ENCODE data around the gene EID3. TPM values are rescaled to one million over a fixed set of nuclear protein-coding genes. Genes with fewer than 3 reads are reported as not detected.

The EID3 gene
- polyA plus RNA-seq, 4 donors, result 4.0 to 5.3 (median 4.8) TPM

GRCh38 chr12:104333692-104334255 lies 30.2 kb downstream of the EID3 start:
- no peak for DNase-seq (ENCODE audit: low read depth in 4 of 4, low spot score in 2 of 4)

DNA sequence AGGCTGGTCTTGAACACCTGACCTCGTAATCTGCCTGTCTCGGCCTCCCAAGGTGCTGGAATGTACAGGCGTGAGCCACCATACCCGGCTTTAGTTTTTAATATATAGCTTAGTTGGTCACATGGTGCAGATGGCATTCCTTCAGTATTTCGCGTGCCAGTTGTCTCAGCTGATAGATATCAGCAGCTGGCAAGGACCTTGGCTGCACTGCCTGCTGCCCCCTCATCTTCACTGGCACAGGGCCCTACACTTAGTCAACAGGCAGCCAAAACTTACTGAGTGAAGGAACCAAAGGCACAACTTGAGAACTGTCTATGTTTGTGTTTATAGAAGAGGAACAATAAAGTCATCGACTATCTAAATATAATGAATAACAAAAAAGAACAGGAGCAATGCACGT lies 31.0 kb downstream of the EID3 start:
- DNase-seq (ENCODE audit: low read depth in 4 of 4, low spot score in 2 of 4), result no peak

DNA sequence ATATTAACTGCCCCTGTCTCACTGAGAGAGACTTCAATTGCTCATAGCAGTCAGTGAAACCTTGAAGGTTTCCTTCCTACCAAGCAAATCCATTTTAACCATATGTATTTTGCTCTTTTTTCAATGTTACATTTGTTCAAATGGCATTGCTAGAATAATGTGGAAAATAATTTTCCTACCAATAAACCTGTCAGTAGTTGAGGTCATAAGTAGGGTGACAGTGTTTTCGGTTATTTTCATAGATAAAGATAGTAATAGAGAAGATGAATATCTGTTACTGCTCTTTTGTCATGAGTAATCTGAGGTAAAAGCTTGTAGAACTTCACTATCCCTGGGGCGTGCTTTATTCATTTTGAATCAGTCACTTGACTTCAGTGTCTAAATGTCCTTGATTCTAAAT lies 32.6 kb downstream of the EID3 start:
- no peak for DNase-seq (ENCODE audit: low read depth in 4 of 4, low spot score in 2 of 4)

- DNase-seq (ENCODE audit: low read depth in 4 of 4, low spot score in 2 of 4), result no peak
These were observed 33.6 kb downstream of the EID3 start for GRCh38 chr12:104337030-104337558.

DNA sequence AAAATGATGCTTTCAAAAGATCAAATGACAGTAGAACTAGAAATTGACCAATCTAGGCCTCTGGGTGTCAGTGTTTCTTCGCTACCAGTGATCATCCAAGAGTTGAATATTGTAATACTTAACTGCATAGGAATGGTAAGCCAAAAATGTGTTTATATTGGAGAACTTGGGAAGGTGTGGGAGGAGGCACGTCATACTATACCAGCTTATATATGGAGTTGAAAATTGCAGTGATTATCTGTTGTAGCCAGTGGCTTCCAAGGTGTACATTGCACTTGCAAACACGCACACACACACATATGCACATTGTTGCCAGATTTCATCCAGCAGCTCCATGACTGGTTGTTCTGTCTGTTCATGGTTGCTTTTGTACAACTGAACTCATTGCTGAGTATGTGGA lies 36.1 kb downstream of the EID3 start:
- DNase-seq (ENCODE audit: low read depth in 4 of 4, low spot score in 2 of 4), result no peak

GRCh38 chr12:104340177-104340576 lies 36.6 kb downstream of the EID3 start:
- DNase-seq (ENCODE audit: low read depth in 4 of 4, low spot score in 2 of 4), result no peak

GRCh38 chr12:104340925-104341611 lies 37.5 kb downstream of the EID3 start:
- DNase-seq (ENCODE audit: low read depth in 4 of 4, low spot score in 2 of 4), result no peak

DNA sequence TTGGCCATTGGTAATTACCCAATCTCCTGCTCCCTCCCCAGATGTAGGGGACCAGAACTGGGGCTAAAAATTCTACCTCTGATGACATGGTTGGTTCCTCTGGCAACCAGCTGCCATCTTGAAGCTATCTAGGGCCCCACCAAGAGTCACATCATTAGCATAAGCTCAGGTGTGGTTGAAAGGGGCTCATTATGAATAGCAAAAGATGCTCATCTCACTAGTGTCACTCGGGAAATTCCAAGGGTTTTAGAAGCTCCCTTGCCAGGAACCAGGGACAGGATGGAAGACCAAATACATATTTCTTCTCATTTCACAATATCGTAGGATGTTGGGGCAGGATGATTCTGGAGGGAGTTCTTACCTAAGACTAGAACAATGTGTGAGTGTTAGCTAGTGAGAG lies 38.6 kb downstream of the EID3 start:
- no peak for DNase-seq (ENCODE audit: low read depth in 4 of 4, low spot score in 2 of 4)

DNA sequence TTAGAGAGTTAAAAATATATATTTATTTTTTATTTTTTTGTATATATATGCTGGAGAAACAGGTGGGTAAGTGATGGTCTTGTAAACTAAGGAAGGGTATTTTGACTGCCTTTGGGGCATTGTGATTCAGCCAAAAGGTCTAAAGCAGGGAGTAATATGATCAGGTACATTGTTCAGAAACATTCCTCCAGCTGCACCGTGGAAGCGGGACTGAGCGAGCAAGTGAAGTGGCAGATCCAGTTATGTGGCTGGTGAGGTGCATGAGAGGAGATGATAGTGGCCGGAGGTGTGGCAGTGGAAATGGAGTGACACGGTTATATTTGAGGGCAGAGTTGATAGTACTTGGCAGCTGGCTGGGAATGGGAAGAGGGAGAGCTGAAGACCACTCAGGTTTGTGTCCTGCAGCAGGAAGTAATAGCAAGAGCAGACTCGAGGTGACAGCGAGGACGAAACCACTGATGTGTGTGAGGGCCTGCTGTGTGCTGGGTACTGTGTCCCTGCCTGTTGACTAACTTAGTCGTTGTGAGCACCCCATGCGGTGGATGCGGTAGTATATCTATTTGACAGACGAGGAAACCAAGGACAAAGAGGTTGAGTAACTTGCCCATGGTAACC lies 39.2 kb downstream of the EID3 start:
- DNase-seq (ENCODE audit: low read depth in 4 of 4, low spot score in 2 of 4), result no peak

GRCh38 chr12:104344682-104345081 lies 41.1 kb downstream of the EID3 start:
- no peak for DNase-seq (ENCODE audit: low read depth in 4 of 4, low spot score in 2 of 4)

GRCh38 chr12:104345234-104346066 lies 41.9 kb downstream of the EID3 start:
- no peak for DNase-seq (ENCODE audit: low read depth in 4 of 4, low spot score in 2 of 4)

DNA sequence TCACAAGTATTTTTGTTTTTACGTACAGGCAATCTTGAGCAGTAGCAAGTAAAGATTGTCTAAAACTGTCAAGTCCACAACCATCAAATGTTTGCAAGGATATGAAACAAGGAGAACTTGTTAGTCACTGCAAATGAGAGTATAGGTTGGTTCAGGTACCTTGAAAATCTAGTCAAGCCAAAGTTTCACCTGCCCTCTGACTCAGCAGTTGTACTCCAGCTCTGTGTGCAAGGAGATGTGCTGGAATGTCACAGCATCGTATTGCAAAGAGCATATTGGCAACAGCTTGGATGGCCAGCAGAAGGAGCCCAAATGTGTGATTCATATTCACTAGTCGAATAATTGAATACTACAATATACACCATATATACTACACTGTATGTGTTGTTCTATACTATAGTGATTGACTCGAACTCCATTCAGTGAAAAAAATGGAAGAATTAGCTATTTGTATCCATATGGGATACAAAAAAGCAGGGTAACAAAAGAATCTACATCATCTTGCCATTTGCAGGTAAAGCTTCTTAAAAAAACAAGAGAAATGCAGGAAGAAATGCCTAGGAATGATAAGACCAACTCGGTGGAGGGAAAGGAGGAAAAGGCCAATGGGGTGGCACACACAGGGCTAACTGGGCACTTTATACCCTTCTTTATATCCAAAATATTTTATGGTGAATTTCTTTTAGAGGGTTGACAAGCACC lies 44.0 kb downstream of the EID3 start:
- no peak for DNase-seq (ENCODE audit: low read depth in 4 of 4, low spot score in 2 of 4)

- no peak for DNase-seq (ENCODE audit: low read depth in 4 of 4, low spot score in 2 of 4)
These were observed 44.9 kb downstream of the EID3 start for GRCh38 chr12:104348283-104348993.

- no peak for DNase-seq (ENCODE audit: low read depth in 4 of 4, low spot score in 2 of 4)
These were observed 45.5 kb downstream of the EID3 start for GRCh38 chr12:104348994-104349494.

DNA sequence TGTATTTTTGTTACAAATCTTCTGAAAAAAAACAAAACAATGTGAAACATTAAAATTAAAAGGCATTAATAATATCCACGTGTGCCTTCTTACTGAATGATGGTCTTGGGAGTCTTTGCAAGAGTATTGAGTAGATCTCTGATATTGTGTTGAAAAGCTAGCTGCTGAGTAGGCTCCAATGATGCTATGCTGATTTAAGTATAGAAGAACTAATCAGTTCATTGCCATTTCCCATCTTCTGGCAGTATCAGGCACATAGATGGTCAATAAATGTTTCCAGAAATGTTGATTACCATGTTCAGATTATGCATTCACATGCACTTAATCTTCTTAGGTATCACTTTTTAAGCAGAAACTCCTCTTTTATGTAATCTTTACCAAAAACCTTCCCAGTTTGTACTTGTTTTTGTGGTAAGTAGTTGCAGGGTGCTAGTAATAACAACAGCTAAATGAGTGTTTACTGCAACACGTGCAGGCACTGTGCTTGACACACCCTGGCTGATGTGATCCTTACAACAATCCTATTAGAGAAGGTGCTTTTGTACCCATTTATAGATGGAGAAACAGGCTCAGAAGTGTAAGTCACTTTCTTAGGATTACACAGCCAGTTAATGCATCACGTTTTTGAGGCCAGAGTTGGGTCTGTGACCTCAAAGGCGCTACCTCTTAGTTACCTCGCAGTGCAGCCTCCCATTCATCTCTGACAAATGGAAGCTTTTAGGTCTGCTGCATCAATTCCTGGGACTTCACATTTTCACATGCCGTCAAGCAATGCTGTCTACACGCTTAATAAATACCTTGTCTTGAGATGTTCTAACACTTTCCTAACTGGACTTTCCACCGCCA lies 46.9 kb downstream of the EID3 start:
- DNase-seq (ENCODE audit: low read depth in 4 of 4, low spot score in 2 of 4), result no peak

DNA sequence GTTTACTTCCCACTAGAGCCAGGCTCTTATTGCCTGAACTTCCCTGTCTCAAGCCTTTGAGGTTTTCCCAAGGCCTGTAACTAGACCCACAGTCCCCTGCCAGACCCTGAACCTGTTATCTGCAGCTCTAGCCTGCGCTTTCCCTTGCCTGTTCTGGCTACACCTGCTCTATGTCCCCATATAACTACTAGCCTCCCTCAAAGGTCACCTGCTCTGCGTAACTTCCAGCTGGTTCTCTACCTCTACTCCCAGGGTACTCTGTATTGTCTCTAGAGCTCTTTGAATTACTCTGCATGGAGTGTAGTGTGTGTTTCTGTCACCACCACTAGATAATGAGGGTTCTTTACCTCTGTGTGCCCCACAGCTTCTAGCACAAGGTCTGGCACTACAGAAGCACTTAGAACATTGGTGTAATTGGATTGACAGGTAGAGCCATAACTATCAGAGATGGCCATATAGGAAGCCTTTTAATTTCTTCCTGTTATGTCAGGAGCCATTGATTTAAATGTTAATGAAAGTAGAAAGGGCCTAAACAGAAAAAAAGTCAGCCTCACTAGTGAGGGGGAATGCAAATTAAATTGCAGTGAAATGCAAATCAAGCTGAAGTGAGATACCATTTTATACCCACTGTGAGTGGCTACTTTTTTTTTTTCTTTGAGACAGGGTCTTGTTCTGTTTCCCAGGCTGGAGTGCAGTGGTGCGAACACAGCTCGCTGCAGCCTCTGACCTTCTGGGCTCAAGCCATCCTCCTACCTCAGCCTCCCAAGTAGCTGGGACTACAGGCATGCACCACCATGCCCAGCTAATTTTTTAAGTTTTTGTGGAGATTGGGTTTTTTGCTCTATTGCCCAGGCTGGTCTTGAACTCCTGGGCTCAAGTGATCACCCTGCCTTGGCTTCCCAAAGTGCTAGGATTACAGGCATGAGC lies 47.8 kb downstream of the EID3 start:
- no peak for DNase-seq (ENCODE audit: low read depth in 4 of 4, low spot score in 2 of 4)

DNA sequence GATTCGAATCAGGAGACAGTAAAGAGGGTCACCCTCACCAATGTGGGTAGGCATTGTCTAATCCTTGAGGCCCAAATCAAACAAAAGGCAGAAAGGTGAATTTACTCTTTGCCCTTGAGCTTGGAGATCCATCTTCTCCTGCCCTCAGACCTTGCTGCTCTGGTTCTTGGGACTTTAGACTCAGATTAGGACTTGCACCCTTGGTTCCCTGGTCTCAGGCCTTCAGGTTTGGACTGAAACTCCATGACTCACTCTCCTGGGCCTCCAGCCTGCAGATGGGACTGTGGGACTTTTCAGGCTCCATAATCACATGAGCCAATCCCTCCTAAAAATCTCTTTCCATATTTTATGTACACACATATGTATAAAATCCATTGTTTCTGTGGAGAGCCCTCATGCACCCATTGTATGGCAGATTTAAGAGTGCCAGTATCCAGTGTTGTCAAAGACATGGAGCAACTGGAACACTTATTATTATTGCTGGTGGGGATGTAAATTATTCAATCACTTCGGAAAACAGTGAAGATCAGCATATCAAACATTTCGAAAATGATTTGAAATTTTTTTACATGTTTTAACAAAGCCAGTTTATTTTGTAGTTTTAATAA lies 48.7 kb downstream of the EID3 start:
- DNase-seq (ENCODE audit: low read depth in 4 of 4, low spot score in 2 of 4), result no peak
